ENCODE results near the gene INO80B.
A peak's percentile ranks its signal among the peaks of the same experiment; 100 is the strongest.
"Not testable (repeated sequence)": the region's sequence is repeated elsewhere in the genome, so short reads cannot be mapped to it uniquely, and the experiment has no call there.

Gene INO80B

DNA sequence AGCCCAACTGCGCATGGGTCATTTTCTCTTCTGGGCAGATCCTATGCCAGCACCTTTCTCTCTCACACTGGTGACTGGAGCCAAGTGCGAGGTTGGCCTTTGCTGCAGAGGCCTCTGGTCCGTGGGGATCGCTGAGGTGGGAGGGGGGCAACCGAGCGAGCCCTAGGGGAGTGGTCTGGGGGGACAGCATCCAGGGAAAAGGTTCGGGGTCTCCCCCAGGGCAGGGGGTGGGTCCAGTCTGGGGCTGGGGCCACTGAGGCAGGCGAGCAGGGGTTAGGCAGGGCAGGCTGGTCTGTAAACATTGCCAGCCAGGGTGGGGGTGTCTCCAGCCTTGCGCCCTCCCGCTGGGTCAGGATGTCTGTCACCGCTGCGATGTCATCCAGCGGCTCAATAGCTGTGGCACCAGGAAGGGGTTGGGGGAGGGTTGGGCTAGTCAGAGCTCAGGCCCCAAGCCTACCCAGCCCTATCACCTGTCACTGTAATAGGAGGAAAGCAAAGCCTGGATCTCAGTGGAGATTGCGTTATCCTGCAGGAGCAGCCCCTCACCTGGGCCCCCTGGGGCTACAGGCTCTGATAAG is 28.6 kb upstream of the INO80B start:
- DNase-seq (ENCODE audit: low read depth), result no peak

DNA sequence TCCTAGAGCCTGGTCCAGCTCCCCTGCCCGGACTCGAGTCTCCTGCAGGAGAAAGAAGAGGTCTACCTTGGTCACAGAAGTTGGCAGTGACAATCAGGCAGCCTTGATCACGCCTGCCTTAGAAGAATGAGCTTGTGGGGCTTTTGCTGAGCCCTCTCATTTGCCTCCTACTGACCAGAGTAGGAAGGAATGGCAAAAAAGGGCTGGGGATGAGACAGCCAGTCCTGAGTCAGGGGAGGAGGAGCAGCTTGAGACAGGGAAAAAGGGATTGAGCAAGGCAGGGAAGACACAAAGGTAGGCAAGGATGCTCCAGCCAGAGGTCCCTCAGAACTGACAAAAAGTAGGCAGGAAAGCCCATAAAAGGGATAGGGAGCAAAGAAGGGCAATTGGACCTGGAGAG is 27.3 kb upstream of the INO80B start:
- no peak for DNase-seq (ENCODE audit: low read depth)

DNA sequence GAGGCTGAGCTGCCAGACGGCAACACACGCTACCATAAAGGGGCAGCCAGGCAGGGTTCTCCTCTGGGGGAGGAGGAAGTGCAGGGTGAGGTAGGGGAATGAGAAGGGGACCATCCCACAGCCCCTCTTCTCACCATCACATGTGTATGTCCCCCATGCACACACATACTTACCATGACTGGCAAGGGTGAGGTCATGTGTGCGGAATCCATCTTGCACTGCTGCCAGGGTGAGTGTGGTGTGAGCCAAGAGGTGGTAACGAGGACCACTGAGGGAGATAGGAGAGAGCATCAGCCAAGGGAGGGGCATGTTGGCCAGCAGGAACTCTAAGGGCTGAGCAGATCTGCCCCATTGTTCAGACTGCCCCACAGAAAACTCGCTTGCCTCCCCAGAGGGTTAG is 26.2 kb upstream of the INO80B start:
- no peak for DNase-seq (ENCODE audit: low read depth)

DNA sequence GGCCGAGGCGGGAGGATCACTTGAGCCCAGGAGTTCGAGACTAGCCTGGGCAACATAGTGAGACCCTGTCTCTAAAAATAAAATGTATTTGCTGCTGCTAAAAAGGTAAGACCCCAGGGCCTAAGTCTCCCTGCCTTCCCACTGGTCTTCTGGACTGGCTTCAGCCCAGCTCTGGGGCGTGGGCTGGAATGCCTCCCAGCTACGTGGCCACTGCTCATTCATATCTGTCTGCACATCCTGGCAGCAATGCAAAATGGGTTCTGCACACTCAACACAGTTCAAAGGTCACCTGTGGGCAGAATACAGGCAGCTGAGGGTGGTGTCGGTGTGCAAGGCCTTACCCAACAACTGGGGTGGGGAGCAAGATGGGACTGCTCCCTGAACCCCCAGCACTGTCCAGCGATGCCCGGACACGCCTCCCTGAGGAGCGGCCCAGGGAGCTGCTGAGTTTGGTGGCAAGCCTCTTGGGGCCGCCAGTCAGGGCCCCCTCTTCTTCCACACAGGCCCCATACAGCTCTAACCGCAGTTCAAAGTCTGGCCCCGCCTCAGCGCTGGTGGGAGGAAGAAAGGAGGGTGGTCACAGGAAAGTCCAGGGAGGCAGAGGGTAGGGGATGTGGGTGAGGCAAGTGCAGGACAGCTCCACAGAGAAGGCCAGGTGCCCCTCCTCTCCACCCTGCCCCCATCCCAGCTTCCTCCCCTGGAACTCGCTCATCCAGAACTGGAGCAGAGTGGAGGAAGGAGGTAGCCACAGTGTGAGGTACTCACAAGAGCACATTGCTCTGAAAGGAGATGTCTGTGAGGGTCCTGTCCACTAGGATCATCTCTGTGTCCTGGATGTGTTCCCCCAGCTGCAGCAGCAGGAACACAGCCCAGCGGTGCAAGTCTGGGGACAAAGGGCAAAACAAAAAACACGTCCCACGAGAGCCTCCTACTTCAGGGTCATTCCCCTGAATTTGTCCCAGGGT is 25.1 kb upstream of the INO80B start:
- no peak for DNase-seq (ENCODE audit: low read depth)

DNA sequence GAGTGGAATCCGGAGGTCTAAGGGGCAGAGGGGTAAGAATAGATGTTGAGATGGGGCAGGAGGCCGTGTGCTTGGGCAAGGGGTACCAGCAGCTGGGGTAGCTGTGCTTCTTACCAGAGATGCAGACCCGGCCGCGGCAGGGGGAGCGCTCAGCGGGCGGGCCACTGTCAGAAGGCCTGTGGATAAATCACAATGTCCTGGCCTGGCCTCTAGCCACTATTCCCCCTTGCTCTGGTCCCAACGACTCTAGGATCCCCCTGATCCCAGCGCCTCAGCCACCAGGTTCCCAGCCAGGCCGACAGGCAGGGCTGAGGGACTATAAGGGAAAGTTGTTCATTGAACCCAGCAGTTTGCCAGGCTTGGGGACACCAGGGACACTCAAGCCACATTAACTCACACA is 24.4 kb upstream of the INO80B start:
- DNase-seq (ENCODE audit: low read depth), result no peak

DNA sequence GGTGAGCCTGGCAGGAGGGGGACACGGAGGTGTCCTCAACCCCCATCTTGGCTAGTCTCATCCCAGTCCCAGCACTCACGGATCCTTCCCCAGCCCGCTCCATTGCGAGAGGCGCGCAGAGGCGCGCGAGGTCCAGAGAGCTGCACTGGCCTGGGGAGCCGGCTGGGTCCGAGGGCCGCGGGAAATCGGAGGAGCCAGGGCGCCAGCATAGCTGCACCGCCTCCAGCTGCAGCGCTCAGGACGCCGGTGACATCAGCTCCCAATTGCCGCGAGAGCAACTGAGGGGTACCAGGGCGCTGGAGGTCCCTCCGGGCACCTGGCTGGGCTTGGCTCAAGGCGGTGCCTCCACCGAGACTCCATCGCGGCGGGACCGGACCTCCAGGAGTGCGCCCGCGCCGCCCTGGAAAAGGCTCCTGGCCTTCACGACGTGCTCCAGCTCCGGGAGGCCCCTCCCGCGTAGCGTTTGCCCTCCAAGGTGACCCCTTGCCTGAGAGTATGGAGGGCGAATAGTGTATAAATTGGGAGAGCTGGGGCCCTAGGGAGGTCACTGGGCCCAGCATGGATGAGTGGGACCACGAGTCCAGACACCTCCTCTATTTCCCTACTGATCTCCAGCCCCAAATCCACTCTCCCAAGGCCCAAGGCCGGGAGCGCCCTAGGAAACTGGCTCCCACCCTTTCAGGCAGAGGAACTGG is 18.6 kb upstream of the INO80B start:
- DNase-seq (ENCODE audit: low read depth), result no peak

DNA sequence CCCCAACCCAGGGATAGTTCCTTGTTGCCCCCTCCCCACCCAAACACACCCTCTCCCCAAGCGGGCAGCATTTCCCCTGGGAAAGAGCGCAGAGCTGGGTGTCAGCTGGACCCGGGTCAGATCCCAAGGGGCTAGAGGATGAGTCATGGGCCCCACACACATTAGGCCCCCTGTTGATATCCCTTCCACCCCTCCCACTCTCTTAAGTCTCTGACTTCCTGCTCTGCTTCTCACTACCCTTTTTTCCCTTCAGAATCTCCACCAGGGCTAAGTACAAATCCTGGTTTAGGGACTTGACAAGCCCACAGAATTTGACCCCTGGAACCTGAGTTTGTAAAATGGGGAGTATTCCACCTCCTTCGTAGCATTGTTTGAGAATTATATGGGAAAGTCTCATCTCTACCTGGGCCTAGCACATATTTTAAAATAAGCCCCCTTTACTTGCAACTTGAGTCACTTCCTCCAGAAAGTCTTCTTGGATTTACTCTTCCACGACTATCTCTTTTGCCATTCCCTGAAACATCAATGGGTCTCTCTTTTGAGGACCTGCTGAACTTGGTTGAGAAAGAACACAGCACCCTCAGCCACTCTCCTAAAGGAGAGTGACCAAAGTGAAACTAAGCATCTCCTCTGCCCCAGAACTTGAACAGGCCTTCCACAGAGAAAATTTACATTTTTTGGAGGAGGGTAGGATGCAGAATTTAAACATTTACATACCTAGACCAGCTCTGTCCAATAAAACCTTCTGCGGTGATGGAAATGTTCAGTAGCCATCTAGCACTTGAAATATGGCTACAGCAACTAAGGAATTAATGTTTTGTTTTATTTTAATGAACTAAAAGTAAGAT is 17.8 kb upstream of the INO80B start:
- no peak for DNase-seq (ENCODE audit: low read depth)

DNA sequence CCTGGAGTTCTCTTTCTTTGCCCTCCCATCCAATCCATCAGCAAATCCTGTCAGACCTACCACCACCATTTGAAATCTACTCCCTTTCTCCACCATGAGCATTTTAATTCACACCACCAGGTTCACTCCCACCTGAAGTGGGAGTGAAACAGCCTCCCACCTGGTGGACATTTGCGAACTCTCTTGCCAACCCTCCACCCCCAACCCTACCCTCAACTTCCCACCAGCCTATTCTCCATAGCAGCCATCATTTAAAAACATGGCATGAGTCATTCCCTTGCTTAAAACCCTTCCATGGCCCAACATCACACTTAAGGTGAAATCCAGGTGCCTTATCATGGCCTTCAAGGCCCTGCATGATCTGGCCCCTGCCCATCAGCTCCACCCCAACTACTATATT is 16.6 kb upstream of the INO80B start:
- DNase-seq (ENCODE audit: low read depth), result no peak

DNA sequence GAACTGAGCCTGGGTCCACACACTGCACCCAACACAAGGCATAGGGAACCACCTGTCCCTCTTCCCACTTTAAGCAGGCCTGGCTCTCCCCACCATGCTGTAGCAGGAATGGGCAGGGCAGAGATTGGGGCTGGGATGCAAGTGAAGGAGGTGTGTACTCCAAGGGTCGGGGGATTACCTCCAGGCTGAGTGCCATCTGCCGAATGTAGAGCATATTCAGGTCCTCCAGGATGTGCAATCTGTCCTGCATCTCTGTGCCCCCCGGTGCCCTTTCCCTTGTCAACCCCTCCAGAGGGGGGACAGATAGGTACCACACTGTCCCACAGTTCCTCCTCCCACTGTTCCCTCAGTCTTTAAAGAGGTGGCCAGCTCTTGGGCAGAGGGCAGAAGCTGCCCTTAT is 15.5 kb upstream of the INO80B start:
- DNase-seq (ENCODE audit: low read depth), result no peak

DNA sequence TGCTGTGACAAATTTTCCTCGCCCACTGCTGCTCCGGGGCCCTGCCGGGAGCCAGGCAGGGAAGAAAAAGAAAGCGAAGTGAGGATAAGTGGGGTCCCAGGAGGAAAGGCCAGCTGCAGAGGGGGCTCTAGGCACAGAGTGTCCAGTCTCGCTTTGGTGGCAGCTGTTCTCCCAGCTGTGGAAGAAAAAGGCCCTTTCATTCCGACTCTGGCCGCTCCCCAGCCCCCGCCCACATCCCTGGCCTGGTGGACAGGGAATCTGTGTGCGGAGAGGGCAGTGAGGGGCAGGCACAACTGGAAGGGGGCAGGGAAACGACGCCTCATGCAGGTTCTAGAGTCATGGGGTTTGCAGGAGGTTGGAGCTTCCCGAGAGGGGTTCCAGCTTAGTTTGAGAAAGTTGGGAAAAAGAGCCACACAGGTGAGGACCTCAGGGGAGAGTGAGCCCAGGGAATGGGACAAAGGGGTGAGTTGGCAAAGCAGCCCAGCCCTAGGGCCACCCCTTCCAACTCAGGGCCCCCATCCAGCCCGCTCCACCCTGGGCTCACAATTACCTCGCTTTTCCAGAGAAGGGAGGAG is 15.0 kb upstream of the INO80B start:
- no peak for DNase-seq (ENCODE audit: low read depth)

DNA sequence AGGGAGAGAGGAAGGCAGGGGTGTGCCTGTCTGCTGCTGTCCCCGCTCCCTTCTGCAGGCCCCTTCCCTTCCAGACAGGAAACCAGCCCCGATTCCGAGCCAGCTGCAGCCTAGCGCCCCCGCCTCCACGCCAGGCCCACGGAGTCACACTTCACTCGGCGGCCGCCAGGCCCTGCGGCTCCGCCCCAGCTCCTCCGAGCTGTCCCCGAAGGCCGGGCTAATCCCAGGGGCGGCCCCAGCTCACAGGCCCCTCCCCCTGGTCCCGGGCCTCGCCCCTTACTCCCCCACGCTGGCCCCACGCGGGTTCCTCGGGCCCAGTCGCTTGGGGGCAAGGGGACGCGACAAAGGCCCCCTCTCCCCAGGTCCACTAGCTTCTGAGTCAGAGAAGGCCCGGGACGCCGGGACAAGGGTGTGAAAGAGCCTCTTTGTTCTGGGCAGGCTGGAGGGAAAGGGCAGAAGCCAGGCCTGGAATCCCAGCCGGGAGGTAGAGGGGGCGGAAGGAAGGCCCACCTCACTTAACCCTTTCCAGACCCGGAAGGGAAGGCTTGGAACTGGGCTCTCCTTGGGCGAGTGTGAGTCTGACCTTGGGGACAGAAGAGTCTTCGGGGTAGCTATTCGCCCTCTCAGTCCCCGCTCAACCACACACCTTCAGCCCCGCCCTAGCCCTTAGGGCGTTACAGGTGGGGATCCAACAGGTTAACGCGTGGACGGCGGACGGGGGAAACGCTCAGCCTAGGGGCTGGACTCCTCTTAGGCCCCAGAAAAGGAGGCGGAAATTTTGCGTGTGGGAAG is 14.3 kb upstream of the INO80B start:
- DNase-seq (ENCODE audit: low read depth), result peak; percentile 57

DNA sequence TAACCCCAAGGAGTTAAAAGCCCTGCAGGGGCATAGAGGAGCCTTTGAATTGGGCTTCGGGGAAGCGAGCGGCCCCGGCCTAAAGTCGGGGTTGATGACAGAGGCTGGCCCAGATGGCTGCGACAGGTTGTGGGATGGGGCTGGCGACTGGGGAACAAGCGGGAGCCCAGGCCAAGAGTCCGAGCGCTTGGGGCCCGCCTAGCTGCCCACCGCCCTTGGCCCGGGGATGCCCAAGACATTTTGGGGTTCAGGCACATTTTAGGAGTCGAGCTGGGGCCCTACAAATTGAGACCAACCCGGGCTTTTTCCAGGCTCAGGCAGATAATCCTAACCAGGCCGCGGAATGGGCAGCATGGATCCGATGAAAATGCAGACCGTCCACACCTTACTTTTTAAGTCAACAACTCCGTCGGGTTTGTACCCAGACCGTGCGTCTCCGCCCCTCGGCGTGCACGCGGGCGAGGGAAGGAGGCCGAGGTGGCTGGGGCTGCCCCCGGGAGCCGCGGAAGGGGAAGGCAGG is 13.7 kb upstream of the INO80B start:
- no peak for DNase-seq (ENCODE audit: low read depth)

DNA sequence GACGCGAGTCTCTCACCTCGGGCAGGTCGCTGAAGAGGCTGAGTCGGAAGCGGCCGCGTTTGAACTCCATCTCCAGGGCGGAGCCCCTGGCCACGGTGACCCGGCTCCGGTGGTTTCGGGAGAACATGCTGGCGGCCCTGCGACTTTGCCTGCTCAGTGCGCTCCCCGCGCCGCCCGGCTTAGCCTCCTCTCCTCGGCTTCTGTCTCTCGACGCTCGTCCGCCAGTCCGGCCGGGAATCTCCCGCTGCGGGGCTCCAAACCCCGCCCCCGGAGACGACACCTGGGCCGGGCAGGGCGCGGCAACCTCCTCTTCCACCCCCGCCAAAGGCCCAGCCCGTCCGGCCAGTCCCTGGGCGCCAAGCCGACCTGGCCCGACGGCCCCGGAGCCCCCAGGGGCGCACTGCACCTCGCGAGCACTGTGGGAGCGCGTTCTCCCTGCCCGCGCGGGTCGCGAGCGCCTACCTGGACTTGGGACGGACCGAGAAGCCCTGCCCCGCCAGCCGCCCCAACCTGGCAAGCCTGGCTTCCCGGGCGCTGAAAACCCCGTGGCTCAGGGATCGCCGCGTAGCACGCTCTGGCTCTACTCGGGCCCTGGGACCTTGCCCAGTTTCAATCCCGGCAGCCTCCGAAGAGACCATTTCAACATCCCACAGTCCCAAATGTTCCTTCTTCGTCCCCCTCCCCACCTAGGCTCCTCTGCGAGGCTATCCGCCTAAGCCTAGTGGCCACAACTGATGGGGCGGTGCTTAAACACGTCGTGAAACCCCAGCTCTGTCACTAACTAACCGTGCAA is 13.0 kb upstream of the INO80B start, which contains the start of gene RTKN:
Gene RTKN (minus strand): TSS at position 248 of the 793 bp plus-strand sequence. CDS start 121 bp downstream, at position 127.
- no peak for DNase-seq (ENCODE audit: low read depth)

DNA sequence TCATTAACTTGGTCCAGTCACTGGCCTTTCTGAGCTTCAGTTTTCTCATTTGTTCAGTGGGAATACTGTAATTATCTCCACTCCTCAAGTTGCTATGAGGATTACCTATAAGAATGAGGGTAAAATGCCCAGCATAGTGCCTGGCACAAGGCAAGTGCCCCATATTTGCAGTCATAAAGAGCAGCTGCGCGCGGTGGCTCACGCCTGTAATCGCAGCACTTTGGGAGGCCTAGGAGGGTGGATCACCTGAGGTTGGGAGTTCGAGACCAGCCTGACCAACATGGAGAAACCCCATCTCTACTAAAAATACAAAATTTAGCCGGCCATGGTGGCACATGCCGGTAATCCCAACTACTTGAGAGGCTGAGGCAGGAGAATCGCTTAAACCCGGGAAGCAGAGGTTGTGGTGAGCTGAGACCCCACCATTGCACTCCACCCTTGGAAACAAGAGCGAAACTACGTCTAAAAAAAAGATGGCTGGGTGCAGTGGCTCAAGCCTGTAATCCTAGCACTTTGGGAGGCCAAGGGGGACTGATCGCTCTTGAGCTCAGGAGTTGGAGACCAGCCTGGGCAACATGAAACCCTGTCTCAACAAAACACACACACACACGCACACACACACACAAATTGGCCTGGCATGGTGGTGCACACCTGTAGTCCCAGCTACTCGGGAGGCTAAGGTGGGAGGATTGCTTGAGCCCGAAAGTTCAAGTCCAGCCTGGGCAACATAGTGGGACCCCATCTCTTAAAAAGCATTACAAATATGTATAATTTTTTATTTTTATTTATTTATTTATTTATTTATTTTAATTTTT is 12.2 kb upstream of the INO80B start:
- DNase-seq (ENCODE audit: low read depth), result not testable (repeated sequence)

DNA sequence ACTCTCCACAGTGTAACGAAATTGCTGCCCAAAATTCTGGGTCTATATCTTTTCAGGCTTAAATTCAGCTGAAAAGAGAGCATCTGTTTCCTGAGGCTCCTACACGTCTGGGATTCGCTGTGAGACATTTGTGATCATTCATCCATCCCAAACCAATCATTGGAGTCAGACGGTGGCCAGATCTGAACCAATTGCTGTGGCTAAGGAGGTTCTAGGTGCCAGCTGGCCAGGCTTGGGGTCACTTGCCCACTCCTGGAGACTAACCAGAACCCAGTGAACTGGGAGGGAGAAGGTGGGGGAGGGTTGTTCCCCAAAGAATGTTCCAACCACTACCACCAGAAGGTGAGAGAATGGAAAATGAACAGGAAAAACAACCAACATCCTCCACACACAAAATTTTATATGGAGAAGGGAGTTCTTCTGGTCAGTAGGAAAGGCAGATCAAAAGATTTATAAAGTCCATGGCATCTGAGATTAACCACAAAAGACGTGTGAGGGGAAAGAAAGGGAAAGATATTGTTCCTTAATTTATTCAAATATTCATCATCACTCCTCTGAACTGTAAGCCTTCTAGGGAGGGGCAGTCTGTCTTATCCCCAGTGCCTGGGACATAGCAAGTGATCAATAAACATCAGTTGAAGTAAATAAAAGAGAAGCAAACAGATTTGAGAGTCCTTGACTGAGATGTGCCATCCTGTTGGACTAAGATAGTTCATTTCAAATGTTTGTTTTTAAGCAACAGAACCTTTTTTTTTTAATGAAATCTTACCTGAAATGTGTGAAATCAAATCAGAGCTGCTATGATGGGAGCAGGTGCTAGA is 10.2 kb upstream of the INO80B start:
- no peak for DNase-seq (ENCODE audit: low read depth)

DNA sequence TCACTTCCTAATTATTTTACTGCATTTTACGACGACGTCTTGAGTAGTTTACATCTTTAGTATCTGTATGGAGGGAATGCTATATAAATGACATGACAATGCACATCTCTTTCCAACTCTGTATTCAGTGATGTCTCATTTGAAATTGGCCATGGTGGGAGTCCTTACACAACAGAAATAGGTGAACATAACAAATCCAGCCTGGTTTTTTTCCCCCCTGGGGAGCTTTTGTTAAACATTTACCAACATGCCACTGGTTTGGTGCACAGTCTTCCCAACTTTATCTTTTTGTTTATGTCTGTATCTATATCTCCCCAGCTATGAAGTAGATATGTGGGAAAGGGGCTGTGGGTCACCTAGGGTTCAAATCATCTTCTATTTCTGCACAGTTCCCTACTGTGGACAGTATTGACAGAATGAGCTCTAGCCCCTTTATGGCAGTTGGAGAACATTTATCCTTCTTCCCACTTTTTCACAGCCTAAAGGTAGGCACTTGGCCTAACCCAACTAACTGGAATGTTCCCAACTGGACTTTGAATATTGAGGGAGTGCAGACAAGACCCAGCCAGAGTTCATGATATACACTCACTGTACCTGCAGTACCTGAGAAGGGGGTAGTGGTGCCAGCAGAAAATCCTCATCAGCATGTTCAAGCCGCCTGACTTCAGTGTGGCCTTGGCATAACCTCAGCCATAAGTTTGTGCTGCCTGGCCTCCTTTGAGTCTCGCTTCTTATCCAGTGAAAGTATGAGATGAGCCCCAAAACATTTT is 7.5 kb upstream of the INO80B start:
- no peak for DNase-seq (ENCODE audit: low read depth)

DNA sequence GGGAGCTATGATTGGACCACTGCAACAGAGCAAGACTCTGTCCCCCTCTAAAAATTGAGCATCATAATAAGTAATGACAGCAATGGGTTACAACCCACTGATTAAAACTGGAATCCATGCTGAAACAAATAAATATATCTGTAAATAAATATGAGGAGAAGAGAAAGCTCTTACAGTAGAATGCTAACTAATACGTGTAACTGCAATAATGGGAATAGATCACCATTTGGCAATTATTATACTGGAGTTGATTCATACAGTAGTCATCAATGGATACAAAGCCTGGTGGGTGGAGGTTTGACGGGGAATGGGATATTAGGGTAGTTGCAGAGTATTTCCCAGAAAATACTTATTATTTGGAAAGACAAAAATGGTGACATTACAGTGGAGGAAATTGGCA is 6.1 kb upstream of the INO80B start:
- no peak for DNase-seq (ENCODE audit: low read depth)
